Activated CD4-positive, alpha-beta T cell treated with anti-CD3 and anti-CD28 coated beads, Interleukin-2, amount 10 ng/mL, durations not matched to agents 24 days and 14 days (primary cell): ENCODE results near the gene SPN. TPM values are rescaled to one million over a fixed set of nuclear protein-coding genes. Genes with fewer than 3 reads are reported as not detected.
"Not testable (repeated sequence)": the region's sequence is repeated elsewhere in the genome, so short reads cannot be mapped to it uniquely, and the experiment has no call there.

Experiments
- DNase-seq: peaks from one replicate; pipeline ENCODE4 v3.0.0; 2022
- H3K27ac Mint-ChIP-seq: one replicate; pipeline ENCODE4 v1.8.0; 2022; ENCODE audit warnings: mild to moderate bottlenecking, mixed read lengths
- H3K27me3 Mint-ChIP-seq: one replicate; pipeline ENCODE4 v1.8.0; 2022; ENCODE audit warnings: mixed read lengths
- H3K36me3 Mint-ChIP-seq: one replicate; pipeline ENCODE4 v1.8.0; 2022; ENCODE audit warnings: low read depth, mild to moderate bottlenecking, mixed read lengths
- H3K4me1 Mint-ChIP-seq: one replicate; pipeline ENCODE4 v1.8.0; 2021; ENCODE audit warnings: mixed read lengths
- H3K4me3 Mint-ChIP-seq: one replicate; pipeline ENCODE4 v1.8.0; 2022; ENCODE audit warnings: mild to moderate bottlenecking, moderate library complexity, mixed read lengths
- H3K9me3 Mint-ChIP-seq: one replicate; pipeline ENCODE4 v1.8.0; 2021; ENCODE audit warnings: mixed read lengths
- intact Hi-C: fragments of 100-400 bp; cut with micrococcal nuclease; formaldehyde crosslinking; loops from one replicate; pipeline ENCODE4 v1.15.1; 2023
- total RNA-seq: library from RNA; stranded (reverse); gene quantifications from 2 replicates; pipeline ENCODE4 v1.2.3, GENCODE V29; 2022

The SPN gene
- total RNA-seq, 1 donor from 2014 or later: 165 TPM

- Mint-ChIP-seq H3K27ac (no peak overlapping the region), H3K4me1 (peaks cover 18% of the 10 kb centered on the region), H3K27me3 (no peaks in the 10 kb centered on the region), H3K4me3 (no peak overlapping the region), H3K9me3 (no peaks in the 10 kb centered on the region), H3K36me3 (no peaks in the 10 kb centered on the region)
- no peak for DNase-seq
- intact Hi-C loops: no loop called here
These were observed 6.1 kb upstream of the SPN start for GRCh38 chr16:29656688-29657523.

GRCh38 chr16:29658705-29659104 is 4.3 kb upstream of the SPN start:
- no peaks in the 10 kb centered on the region for H3K9me3 Mint-ChIP-seq
- no peak overlapping the region for H3K4me3 Mint-ChIP-seq
- H3K36me3 Mint-ChIP-seq: peaks cover 7% of the 10 kb centered on the region
- H3K4me1 Mint-ChIP-seq: peaks cover 25% of the 10 kb centered on the region
- no peak overlapping the region for H3K27ac Mint-ChIP-seq
- no peaks in the 10 kb centered on the region for H3K27me3 Mint-ChIP-seq
- intact Hi-C loops: no loop called here
- DNase-seq: no peak

- Mint-ChIP-seq H3K27ac (peak overlapping the region; percentile 94), H3K4me3 (peak overlapping the region; percentile 97), H3K9me3 (no peaks in the 10 kb centered on the region), H3K36me3 (peaks cover 38% of the 10 kb centered on the region), H3K27me3 (no peaks in the 10 kb centered on the region), H3K4me1 (peaks cover 47% of the 10 kb centered on the region)
- DNase-seq: no peak
- intact Hi-C loops: loop anchor here (2.0 kb wide), 2 partner anchors 17 to 39 kb away; no protein-coding TSS in a partner anchor
These were observed 883 bp upstream of the SPN start for GRCh38 chr16:29662000-29662728.

GRCh38 chr16:29662729-29663015 is 375 bp upstream of the SPN start:
- DNase-seq: no peak
- no peaks in the 10 kb centered on the region for H3K27me3 Mint-ChIP-seq
- intact Hi-C loops: loop anchor here (1.0 to 2.0 kb wide), 3 partner anchors 18 to 67 kb away; no protein-coding TSS in a partner anchor
- H3K27ac Mint-ChIP-seq: peak overlapping the region; percentile 94
- H3K4me3 Mint-ChIP-seq: peak overlapping the region; percentile 97
- peaks cover 39% of the 10 kb centered on the region for H3K36me3 Mint-ChIP-seq
- H3K9me3 Mint-ChIP-seq: no peaks in the 10 kb centered on the region
- H3K4me1 Mint-ChIP-seq: peaks cover 50% of the 10 kb centered on the region

GRCh38 chr16:29663807-29664090 is 702 bp downstream of the SPN start:
- intact Hi-C loops: loop anchor here (1.0 to 2.0 kb wide), 3 partner anchors 19 to 68 kb away; no protein-coding TSS in a partner anchor
- Mint-ChIP-seq H3K4me3 (peak overlapping the region; percentile 97), H3K27ac (peak overlapping the region; percentile 94), H3K36me3 (peaks cover 41% of the 10 kb centered on the region), H3K9me3 (no peaks in the 10 kb centered on the region), H3K27me3 (no peaks in the 10 kb centered on the region), H3K4me1 (peaks cover 53% of the 10 kb centered on the region)
- DNase-seq: no peak

GRCh38 chr16:29664091-29664921 is 1.3 kb downstream of the SPN start:
- DNase-seq: peak; percentile 81
- peak overlapping the region; percentile 94 for H3K27ac Mint-ChIP-seq
- peaks cover 51% of the 10 kb centered on the region for H3K4me1 Mint-ChIP-seq
- H3K9me3 Mint-ChIP-seq: no peaks in the 10 kb centered on the region
- no peaks in the 10 kb centered on the region for H3K27me3 Mint-ChIP-seq
- intact Hi-C loops: no loop called here
- peaks cover 44% of the 10 kb centered on the region for H3K36me3 Mint-ChIP-seq
- peak overlapping the region; percentile 97 for H3K4me3 Mint-ChIP-seq

- intact Hi-C loops: no loop called here
- H3K36me3 Mint-ChIP-seq: peaks cover 45% of the 10 kb centered on the region
- H3K27ac Mint-ChIP-seq: peak overlapping the region; percentile 94
- no peaks in the 10 kb centered on the region for H3K27me3 Mint-ChIP-seq
- H3K4me1 Mint-ChIP-seq: peaks cover 51% of the 10 kb centered on the region
- H3K4me3 Mint-ChIP-seq: peak overlapping the region; percentile 97
- peak; percentile 69 for DNase-seq
- no peaks in the 10 kb centered on the region for H3K9me3 Mint-ChIP-seq
These were observed 2.4 kb downstream of the SPN start for GRCh38 chr16:29665294-29666077.

- intact Hi-C loops, H3K27me3 Mint-ChIP-seq, H3K9me3 Mint-ChIP-seq, DNase-seq: not testable (repeated sequence)
- Mint-ChIP-seq H3K4me1 (peaks cover 46% of the 10 kb centered on the region), H3K36me3 (peaks cover 55% of the 10 kb centered on the region), H3K4me3 (peak overlapping the region; percentile 97), H3K27ac (peak overlapping the region; percentile 2)
These were observed 4.2 kb downstream of the SPN start for GRCh38 chr16:29667322-29667610.

- Mint-ChIP-seq H3K27me3 (no peaks in the 10 kb centered on the region), H3K4me3 (no peak overlapping the region), H3K4me1 (peaks cover 43% of the 10 kb centered on the region), H3K36me3 (peaks cover 55% of the 10 kb centered on the region), H3K27ac (no peak overlapping the region), H3K9me3 (no peaks in the 10 kb centered on the region)
- intact Hi-C loops: no loop called here
- no peak for DNase-seq
These were observed 4.7 kb downstream of the SPN start for GRCh38 chr16:29667755-29668154.

- Mint-ChIP-seq H3K9me3 (no peaks in the 10 kb centered on the region), H3K27ac (no peak overlapping the region), H3K27me3 (no peaks in the 10 kb centered on the region), H3K4me1 (peaks cover 41% of the 10 kb centered on the region), H3K36me3 (peaks cover 52% of the 10 kb centered on the region), H3K4me3 (no peak overlapping the region)
- intact Hi-C loops: no loop called here
- DNase-seq: no peak
These were observed 5.2 kb downstream of the SPN start for GRCh38 chr16:29668267-29668666.

GRCh38 chr16:29673501-29673900 is 10.5 kb downstream of the SPN start:
- H3K4me1 Mint-ChIP-seq: peaks cover 23% of the 10 kb centered on the region
- H3K4me3 Mint-ChIP-seq: no peak overlapping the region
- H3K36me3 Mint-ChIP-seq: peaks cover 16% of the 10 kb centered on the region
- no peak overlapping the region for H3K27ac Mint-ChIP-seq
- H3K27me3 Mint-ChIP-seq: no peaks in the 10 kb centered on the region
- H3K9me3 Mint-ChIP-seq: no peaks in the 10 kb centered on the region
- DNase-seq: no peak
- intact Hi-C loops: no loop called here

- no peak overlapping the region for H3K27ac Mint-ChIP-seq
- no peak overlapping the region for H3K4me3 Mint-ChIP-seq
- DNase-seq: no peak
- H3K4me1 Mint-ChIP-seq: peaks cover 24% of the 10 kb centered on the region
- intact Hi-C loops: no loop called here
- no peaks in the 10 kb centered on the region for H3K9me3 Mint-ChIP-seq
- no peaks in the 10 kb centered on the region for H3K27me3 Mint-ChIP-seq
- H3K36me3 Mint-ChIP-seq: peaks cover 15% of the 10 kb centered on the region
These were observed 11.1 kb downstream of the SPN start for GRCh38 chr16:29674188-29674587.

- Mint-ChIP-seq H3K27me3 (no peaks in the 10 kb centered on the region), H3K4me3 (no peak overlapping the region), H3K27ac (peak overlapping the region; percentile 38), H3K4me1 (peaks cover 28% of the 10 kb centered on the region), H3K36me3 (peaks cover 9% of the 10 kb centered on the region), H3K9me3 (no peaks in the 10 kb centered on the region)
- peak; percentile 76 for DNase-seq
- intact Hi-C loops: no loop called here
These were observed 13.0 kb downstream of the SPN start for GRCh38 chr16:29675811-29676643.
